Tibial artery (tissue), 4 donors: Measurements from ENCODE around the gene FMO2.

Experiments
- DNase-seq, 2 donors: peaks; one replicate each; pipeline ENCODE4 v3.0.0-alpha.2; 2019
- H3K27ac ChIP-seq, 2 donors: fragments of 200-600 bp; sonication (generic) in 1 of 2; 1 replicate in 1 of 2; 2 replicates in 1 of 2; pipeline ENCODE4 v1.5.1; 2018 to 2019; ENCODE audit warnings: mild to moderate bottlenecking in 1 of 2
- H3K27me3 ChIP-seq, 2 donors: fragments of 200-600 bp; sonication (generic) in 1 of 2; one replicate each; pipeline versions ENCODE4 v1.5.1 to v1.6.0; 2016 to 2019
- H3K36me3 ChIP-seq, 3 donors: fragments of 200-600 bp; sonication (generic) in 2 of 3; one replicate each; pipeline ENCODE4 v1.5.1; 2016 to 2019; ENCODE audit warnings: mild to moderate bottlenecking in 2 of 3
- H3K4me1 ChIP-seq, 4 donors: fragments of 200-600 bp; sonication (generic) in 2 of 4; 1 replicate in 3 of 4; 2 replicates in 1 of 4; pipeline ENCODE4 v1.5.1; 2016 to 2019
- H3K4me3 ChIP-seq, 2 donors: fragments of 200-600 bp; sonication (generic) in 1 of 2; 1 replicate in 1 of 2; 2 replicates in 1 of 2; pipeline ENCODE4 v1.5.1; 2018 to 2019; ENCODE audit warnings: mild to moderate bottlenecking in 2 of 2
- H3K9me3 ChIP-seq, 3 donors: fragments of 200-600 bp; sonication (generic) in 1 of 3; one replicate each; pipeline ENCODE4 v1.5.1; 2016 to 2019
- CTCF ChIP-seq, 2 experiments: fragments of 200-600 bp in 1 of 2; fragments of 450-650 bp in 1 of 2; IDR thresholded peaks; one replicate each; pipeline ENCODE4 v1.5.1; 2017 to 2019; ENCODE audit warnings: antibody characterized with exemption in 2 of 2, mild to moderate bottlenecking in 1 of 2, moderate library complexity in 1 of 2
- intact Hi-C: fragments of 100-400 bp; cut with DNase I; formaldehyde crosslinking; loops from one replicate; pipeline ENCODE4 v1.15.0; 2023; ENCODE audit warnings: low total_unique reads

Gene FMO2

GRCh38 chr1:171247501-171247900 lies 62.4 kb downstream of the FMO2 start:
- peaks cover 0 to 8% (median 0%) of the 10 kb centered on the region in 4 donors for H3K4me1 ChIP-seq
- peaks cover 0 to 2% of the 10 kb centered on the region in 2 donors for H3K27me3 ChIP-seq
- H3K36me3 ChIP-seq, result no peaks in the 10 kb centered on the region
- no peak for TF ChIP-seq CTCF (IDR thresholded peaks at IDR 0.05)
- no peak overlapping the region for H3K4me3 ChIP-seq
- intact Hi-C loops, result loop anchor here (5.0 kb wide), 1 partner anchor 60 kb away; no protein-coding TSS in a partner anchor
- no peaks in the 10 kb centered on the region for H3K9me3 ChIP-seq
- no peak for DNase-seq
- no peak overlapping the region for H3K27ac ChIP-seq

- H3K27ac ChIP-seq, result no peak within 1 kb of the TSS
- H3K27me3 ChIP-seq, result peaks cover 0 to 3% of the 10 kb centered on the region in 2 donors
- no peak within 1 kb of the TSS for H3K4me3 ChIP-seq
- intact Hi-C loops, result loop anchor here (5.0 kb wide), 1 partner anchor 59 kb away; no protein-coding TSS in a partner anchor
- TF ChIP-seq CTCF (IDR thresholded peaks at IDR 0.05), result no peak
- DNase-seq, result no peak
- H3K9me3 ChIP-seq, result no peaks in the 10 kb centered on the region
- peaks cover 0 to 8% (median 0%) of the 10 kb centered on the region in 4 donors for H3K4me1 ChIP-seq
- no peaks in the 10 kb centered on the region for H3K36me3 ChIP-seq
Observed at GRCh38 chr1:171248302-171248701, 63.2 kb downstream of the FMO2 start, which contains the start of gene FMO1. FMO1 (plus strand) TSS chr1:171248494; CDS start chr1:171258088, 9,594 bp downstream.

GRCh38 chr1:171248841-171249240 lies 63.7 kb downstream of the FMO2 start:
- no peak for TF ChIP-seq CTCF (IDR thresholded peaks at IDR 0.05)
- Histone ChIP-seq H3K9me3 (no peaks in the 10 kb centered on the region), H3K36me3 (no peaks in the 10 kb centered on the region), H3K27ac (no peak overlapping the region), H3K4me1 (peaks cover 0 to 8% (median 0%) of the 10 kb centered on the region in 4 donors), H3K27me3 (peaks cover 0 to 3% of the 10 kb centered on the region in 2 donors), H3K4me3 (no peak overlapping the region)
- DNase-seq, result no peak
- intact Hi-C loops, result loop anchor here (5.0 kb wide), 1 partner anchor 58 kb away; no protein-coding TSS in a partner anchor

- DNase-seq, result no peak
- H3K4me1 ChIP-seq, result peaks cover 0 to 8% (median 0%) of the 10 kb centered on the region in 4 donors
- H3K27ac ChIP-seq, result no peak overlapping the region
- TF ChIP-seq CTCF (IDR thresholded peaks at IDR 0.05), result no peak
- no peaks in the 10 kb centered on the region for H3K36me3 ChIP-seq
- no peaks in the 10 kb centered on the region for H3K9me3 ChIP-seq
- peaks cover 0 to 3% of the 10 kb centered on the region in 2 donors for H3K27me3 ChIP-seq
- intact Hi-C loops, result no loop called here
- H3K4me3 ChIP-seq, result no peak overlapping the region
Observed at GRCh38 chr1:171250263-171250662, 65.2 kb downstream of the FMO2 start.

GRCh38 chr1:171251042-171251951 lies 66.2 kb downstream of the FMO2 start:
- H3K4me1 ChIP-seq, result peaks cover 0 to 8% (median 0%) of the 10 kb centered on the region in 4 donors
- intact Hi-C loops, result no loop called here
- H3K27me3 ChIP-seq, result peaks cover 0 to 3% of the 10 kb centered on the region in 2 donors
- H3K36me3 ChIP-seq, result no peaks in the 10 kb centered on the region
- DNase-seq, result no peak
- H3K9me3 ChIP-seq, result no peaks in the 10 kb centered on the region
- peak in 1 of 2 experiments; percentile 50 for TF ChIP-seq CTCF (IDR thresholded peaks at IDR 0.05)
- H3K4me3 ChIP-seq, result peak overlapping the region; percentile 46 to 53
- H3K27ac ChIP-seq, result no peak overlapping the region
